ENCODE results near the gene EPG5.

The EPG5 gene

GRCh38 chr18:45802814-45803492 is 164.2 kb downstream of the EPG5 start:
- DNase-seq = no peak

GRCh38 chr18:45801416-45802004 is 165.6 kb downstream of the EPG5 start:
- no peak for DNase-seq

Measured in activated T-cell treated with anti-CD3 and anti-CD28 coated beads, Interleukin-2, amount 50 U/mL, for 1 hour (primary cell).